HG03135 (cell line): ENCODE data around the gene PHETA1.

Experiments
- ATAC-seq: cut with Tn5 transposase; IDR thresholded peaks from one replicate; pipeline ENCODE4 v1.9.1; 2021; ENCODE audit warnings: mild to moderate bottlenecking, moderate library complexity; ENCODE audit not compliant: unreplicated experiment

Gene PHETA1

GRCh38 chr12:111327474-111327873 lies 41.4 kb downstream of the PHETA1 start:
- ATAC-seq: no peak

GRCh38 chr12:111322336-111323250 lies 46.3 kb downstream of the PHETA1 start:
- ATAC-seq: no peak

- no peak for ATAC-seq
These were observed 47.6 kb downstream of the PHETA1 start for GRCh38 chr12:111321317-111321716.

GRCh38 chr12:111320258-111321050 lies 48.4 kb downstream of the PHETA1 start:
- ATAC-seq: no peak

GRCh38 chr12:111319600-111320257 lies 49.2 kb downstream of the PHETA1 start:
- no peak for ATAC-seq

- no peak for ATAC-seq
These were observed 50.4 kb downstream of the PHETA1 start for GRCh38 chr12:111318450-111318849.

GRCh38 chr12:111316671-111317070 lies 52.2 kb downstream of the PHETA1 start:
- no peak for ATAC-seq

GRCh38 chr12:111314953-111315539 lies 53.8 kb downstream of the PHETA1 start:
- ATAC-seq: no peak

GRCh38 chr12:111313833-111314259 lies 55.0 kb downstream of the PHETA1 start:
- ATAC-seq: no peak

- ATAC-seq: no peak
These were observed 56.2 kb downstream of the PHETA1 start for GRCh38 chr12:111312708-111313107.

GRCh38 chr12:111312016-111312415 lies 56.9 kb downstream of the PHETA1 start:
- ATAC-seq: no peak

- ATAC-seq: no peak
These were observed 57.9 kb downstream of the PHETA1 start for GRCh38 chr12:111311011-111311410.
